Caco-2 (cell line): ENCODE results near the gene KIF16B. TPM values are rescaled to one million over a fixed set of nuclear protein-coding genes. Genes with fewer than 3 reads are reported as not detected.

Experiments used
- BruUV-seq: library from RNA; stranded (reverse); fragments of 400-500 nt; replicated peaks from 2 replicates; lab custom pipeline; 2021; lab: Mats Ljungman, UMichigan
- CTCF ChIA-PET: fragments of 300-600 bp; sonication (Branson Sonifier 250); formaldehyde crosslinking; loops from one replicate; lab custom pipeline; 2022; ENCODE audit warnings: antibody characterized with exemption; lab: Charles Lee
- POLR2A ChIA-PET: fragments of 300-600 bp; sonication (Branson Sonifier 250); formaldehyde crosslinking; loops from one replicate; lab custom pipeline; 2022; ENCODE audit warnings: antibody characterized with exemption; lab: Charles Lee
- DNase-seq, 2 experiments: peaks; one replicate each; pipeline versions ENCODE4 v3.0.0 to v3.0.0-alpha.2; 2020 to 2022
- H3K27me3 ChIP-seq: replicated peaks from 2 replicates; pipeline ENCODE4 v1.6.0; 2011; ENCODE audit warnings: low read length; ENCODE audit not compliant: control insufficient read depth, insufficient read depth
- H3K36me3 ChIP-seq: 2 replicates; pipeline ENCODE4 v1.5.1; 2011; ENCODE audit warnings: low read length; ENCODE audit not compliant: control insufficient read depth, insufficient read depth
- H3K4me1 ChIP-seq: fragments of 250-450 bp; sonication (Bioruptor Pico); 2 replicates; pipeline ENCODE4 v1.5.1; 2020; ENCODE audit warnings: mild to moderate bottlenecking
- H3K4me3 ChIP-seq: 2 replicates; pipeline ENCODE4 v1.5.1; 2011; ENCODE audit warnings: low read depth, mild to moderate bottlenecking, control low read depth, low read length
- H3K9me3 ChIP-seq: fragments of 250-450 bp; sonication (Bioruptor Pico); 2 replicates; pipeline ENCODE4 v1.5.1; 2020; ENCODE audit warnings: mild to moderate bottlenecking, moderate library complexity
- H3K27ac Mint-ChIP-seq: one replicate; pipeline ENCODE4 v1.8.0; 2022; ENCODE audit warnings: mixed read lengths; ENCODE audit not compliant: unreplicated experiment
- H3K27me3 Mint-ChIP-seq: one replicate; pipeline ENCODE4 v1.8.0; 2022; ENCODE audit warnings: mixed read lengths; ENCODE audit not compliant: insufficient read depth, unreplicated experiment
- H3K36me3 Mint-ChIP-seq: one replicate; pipeline ENCODE4 v1.8.0; 2022; ENCODE audit warnings: mild to moderate bottlenecking, mixed read lengths; ENCODE audit not compliant: insufficient read depth, unreplicated experiment
- H3K4me1 Mint-ChIP-seq: one replicate; pipeline ENCODE4 v1.8.0; 2022; ENCODE audit warnings: low read depth, mixed read lengths; ENCODE audit not compliant: unreplicated experiment
- H3K4me3 Mint-ChIP-seq: one replicate; pipeline ENCODE4 v1.8.0; 2022; ENCODE audit warnings: mild to moderate bottlenecking, moderate library complexity, mixed read lengths; ENCODE audit not compliant: unreplicated experiment
- H3K9me3 Mint-ChIP-seq: one replicate; pipeline ENCODE4 v1.8.0; 2022; ENCODE audit warnings: mixed read lengths; ENCODE audit not compliant: unreplicated experiment
- intact Hi-C: fragments of 100-400 bp; cut with micrococcal nuclease; formaldehyde crosslinking; loops from one replicate; pipeline ENCODE4 v1.10.0; 2022; ENCODE audit not compliant: unreplicated experiment
- total RNA-seq: library from RNA; stranded (reverse); gene quantifications from 2 replicates; pipeline ENCODE4 v1.2.3, GENCODE V29; 2022
- TF ChIP-seq, protein P1 (sequence below), 2 experiments: fragments of 200-600 bp in 1 of 2; IDR thresholded peaks; 1 replicate in 1 of 2; 2 replicates in 1 of 2; pipeline versions ENCODE4 v1.5.1 to v1.8.0; 2011 to 2022; ENCODE audit warnings: antibody characterized with exemption in 1 of 2, control low read depth in 1 of 2, inconsistent platforms in 1 of 2, low read depth in 1 of 2, low read length in 1 of 2, mild to moderate bottlenecking in 1 of 2, moderate library complexity in 1 of 2; ENCODE audit not compliant: insufficient read depth in 1 of 2, severe bottlenecking in 1 of 2, unreplicated experiment in 1 of 2

The KIF16B gene
- total RNA-seq, 1 experiment from 2014 or later, result 11.3 TPM

DNA sequence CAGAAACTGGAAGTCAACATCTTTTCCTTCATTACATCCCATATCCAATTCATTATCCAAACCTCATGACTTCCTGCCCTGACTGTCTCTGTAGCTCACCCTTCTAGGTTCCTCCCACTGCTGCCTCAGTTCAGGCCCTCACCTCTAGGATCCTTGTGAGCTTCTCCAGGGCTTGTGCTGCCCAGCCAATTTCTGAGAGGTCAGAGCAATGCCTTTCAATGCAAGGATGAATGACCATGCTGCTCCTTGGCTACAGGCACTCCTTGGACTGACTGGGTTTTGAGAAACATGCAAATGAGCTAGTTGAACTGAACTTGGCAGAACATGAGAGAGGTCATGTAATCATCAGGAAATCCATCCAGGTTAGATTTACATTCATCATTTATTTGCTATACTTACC, 173.4 kb downstream of the KIF16B start:
- Mint-ChIP-seq H3K27ac (no peak overlapping the region), H3K4me3 (no peak overlapping the region), H3K9me3 (no peaks in the 10 kb centered on the region), H3K4me1 (peaks cover 4% of the 10 kb centered on the region), H3K27me3 (no peaks in the 10 kb centered on the region), H3K36me3 (no peaks in the 10 kb centered on the region)
- DNase-seq, result no peak
- ChIA-PET POLR2A (no interaction called here), CTCF (no interaction called here)
- H3K36me3 ChIP-seq, result 0 out of 2 replicates have a peak, but pooled peaks cover 1% of the 10 kb centered on the region
- BruUV-seq, result no TSS peak
- no peaks in the 10 kb centered on the region for H3K27me3 ChIP-seq
- TF ChIP-seq, protein P1, sequence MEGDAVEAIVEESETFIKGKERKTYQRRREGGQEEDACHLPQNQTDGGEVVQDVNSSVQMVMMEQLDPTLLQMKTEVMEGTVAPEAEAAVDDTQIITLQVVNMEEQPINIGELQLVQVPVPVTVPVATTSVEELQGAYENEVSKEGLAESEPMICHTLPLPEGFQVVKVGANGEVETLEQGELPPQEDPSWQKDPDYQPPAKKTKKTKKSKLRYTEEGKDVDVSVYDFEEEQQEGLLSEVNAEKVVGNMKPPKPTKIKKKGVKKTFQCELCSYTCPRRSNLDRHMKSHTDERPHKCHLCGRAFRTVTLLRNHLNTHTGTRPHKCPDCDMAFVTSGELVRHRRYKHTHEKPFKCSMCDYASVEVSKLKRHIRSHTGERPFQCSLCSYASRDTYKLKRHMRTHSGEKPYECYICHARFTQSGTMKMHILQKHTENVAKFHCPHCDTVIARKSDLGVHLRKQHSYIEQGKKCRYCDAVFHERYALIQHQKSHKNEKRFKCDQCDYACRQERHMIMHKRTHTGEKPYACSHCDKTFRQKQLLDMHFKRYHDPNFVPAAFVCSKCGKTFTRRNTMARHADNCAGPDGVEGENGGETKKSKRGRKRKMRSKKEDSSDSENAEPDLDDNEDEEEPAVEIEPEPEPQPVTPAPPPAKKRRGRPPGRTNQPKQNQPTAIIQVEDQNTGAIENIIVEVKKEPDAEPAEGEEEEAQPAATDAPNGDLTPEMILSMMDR (IDR thresholded peaks at IDR 0.05; ENCODE audit: insufficient read depth in 1 of 2, low read depth in 1 of 2, low read length in 1 of 2, severe bottlenecking in 1 of 2, unreplicated experiment in 1 of 2), result no peak
- H3K4me3 ChIP-seq, result no peak overlapping the region
- H3K4me1 ChIP-seq, result no peaks in the 10 kb centered on the region
- no peaks in the 10 kb centered on the region for H3K9me3 ChIP-seq
- intact Hi-C loops, result loop anchor here (10.0 kb wide), 1 partner anchor 175 kb away; the partner anchor contains the start of gene KIF16B

DNA sequence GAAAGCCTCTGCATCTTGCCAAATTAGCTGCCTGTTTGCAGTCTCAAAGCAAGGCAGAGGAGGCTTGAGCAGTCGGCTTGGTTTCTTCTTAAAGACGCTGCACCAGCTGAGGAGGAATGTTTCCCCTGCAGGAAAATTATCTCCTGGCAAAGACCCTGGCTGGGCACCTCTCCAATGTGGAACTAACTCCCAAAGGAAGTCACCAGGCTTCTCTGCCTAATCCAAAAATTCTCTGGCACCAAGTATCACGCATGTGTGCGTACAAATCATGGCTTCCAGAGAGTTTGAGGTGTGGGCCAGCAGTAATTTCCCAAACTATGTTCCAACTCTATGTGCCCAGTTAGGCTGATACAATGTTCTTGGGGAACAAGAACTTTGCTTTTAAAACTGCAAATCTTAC, 176.2 kb downstream of the KIF16B start:
- ChIA-PET POLR2A (no interaction called here), CTCF (no interaction called here)
- TF ChIP-seq, protein P1 (IDR thresholded peaks at IDR 0.05; ENCODE audit: insufficient read depth in 1 of 2, low read depth in 1 of 2, low read length in 1 of 2, severe bottlenecking in 1 of 2, unreplicated experiment in 1 of 2), result no peak
- Histone ChIP-seq H3K4me1 (no peaks in the 10 kb centered on the region), H3K9me3 (no peaks in the 10 kb centered on the region), H3K36me3 (no peaks in the 10 kb centered on the region), H3K4me3 (no peak overlapping the region), H3K27me3 (no peaks in the 10 kb centered on the region)
- no peak overlapping the region for H3K4me3 Mint-ChIP-seq
- no peaks in the 10 kb centered on the region for H3K27me3 Mint-ChIP-seq
- BruUV-seq, result no TSS peak
- no peak overlapping the region for H3K27ac Mint-ChIP-seq
- H3K9me3 Mint-ChIP-seq, result no peaks in the 10 kb centered on the region
- peaks cover 2% of the 10 kb centered on the region for H3K4me1 Mint-ChIP-seq
- no peak for DNase-seq
- H3K36me3 Mint-ChIP-seq, result no peaks in the 10 kb centered on the region
- intact Hi-C loops, result no loop called here

DNA sequence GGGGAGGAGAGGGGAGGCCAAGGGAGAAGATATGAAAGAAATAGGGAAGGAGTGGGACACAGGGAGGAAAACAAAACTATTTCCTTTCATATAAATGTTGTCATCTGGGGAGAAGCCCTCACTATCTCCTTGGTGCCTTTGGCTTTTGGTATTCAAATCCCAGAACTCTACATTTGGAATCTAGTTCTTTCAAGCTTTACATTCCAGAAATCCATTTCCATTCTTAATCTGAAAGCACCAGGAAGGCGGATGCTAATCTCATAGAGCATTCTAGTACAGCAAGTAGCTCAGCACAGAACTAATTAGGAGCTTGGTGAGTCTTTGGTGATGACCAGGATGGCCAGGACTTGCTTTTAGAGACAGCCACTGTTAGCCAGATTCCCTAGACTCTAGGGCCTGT, 177.9 kb downstream of the KIF16B start:
- H3K36me3 ChIP-seq, result no peaks in the 10 kb centered on the region
- TF ChIP-seq, protein P1 (IDR thresholded peaks at IDR 0.05; ENCODE audit: insufficient read depth in 1 of 2, low read depth in 1 of 2, low read length in 1 of 2, severe bottlenecking in 1 of 2, unreplicated experiment in 1 of 2), result no peak
- Mint-ChIP-seq H3K9me3 (no peaks in the 10 kb centered on the region), H3K4me3 (no peak overlapping the region), H3K27me3 (no peaks in the 10 kb centered on the region), H3K36me3 (no peaks in the 10 kb centered on the region), H3K4me1 (no peaks in the 10 kb centered on the region), H3K27ac (no peak overlapping the region)
- BruUV-seq, result no TSS peak
- ChIA-PET POLR2A (interaction anchor here (0.6 kb wide), 1 partner anchor 82 kb away, joined by 3 read pairs; no protein-coding TSS in a partner anchor), CTCF (interaction anchor here (0.6 kb wide), 1 partner anchor 24 kb away, joined by 6 read pairs; no protein-coding TSS in a partner anchor)
- no peaks in the 10 kb centered on the region for H3K4me1 ChIP-seq
- H3K4me3 ChIP-seq, result no peak overlapping the region
- intact Hi-C loops, result no loop called here
- DNase-seq, result no peak
- no peaks in the 10 kb centered on the region for H3K27me3 ChIP-seq
- no peaks in the 10 kb centered on the region for H3K9me3 ChIP-seq
